ENCODE results near the gene PTMS.

PTMS gene

DNA sequence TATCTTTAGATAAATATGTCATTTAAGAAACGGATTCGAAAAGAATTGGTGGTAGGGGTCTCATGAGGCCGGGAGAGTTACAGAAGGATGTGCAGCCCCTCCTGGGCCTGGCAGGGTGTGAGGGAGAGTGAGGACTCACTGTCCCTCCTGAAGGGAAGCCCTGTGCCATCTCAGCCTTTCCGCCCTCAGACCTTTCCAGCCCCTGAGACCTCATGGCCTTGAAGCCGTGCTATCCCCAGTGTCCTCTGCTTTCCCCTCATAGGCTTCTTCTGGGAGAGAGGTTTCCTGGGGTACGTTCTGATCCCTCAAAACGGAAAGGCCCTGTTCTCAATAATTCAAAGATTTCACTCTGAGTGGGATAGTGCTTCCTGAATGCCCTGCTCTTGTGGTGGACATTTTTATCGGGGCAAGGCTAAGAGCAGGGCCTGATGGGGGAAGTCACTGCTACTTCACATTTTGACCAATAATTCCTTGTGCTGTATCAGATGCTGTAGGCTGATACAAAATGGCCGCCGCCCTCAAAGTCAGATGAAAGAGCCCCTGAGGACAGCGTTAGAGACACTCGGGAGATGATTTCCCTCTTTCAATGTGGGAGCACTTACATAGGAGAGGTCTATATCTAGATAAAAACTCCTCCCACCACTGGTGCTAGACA lies 24.5 kb downstream of the PTMS start:
- no peak for DNase-seq

DNA sequence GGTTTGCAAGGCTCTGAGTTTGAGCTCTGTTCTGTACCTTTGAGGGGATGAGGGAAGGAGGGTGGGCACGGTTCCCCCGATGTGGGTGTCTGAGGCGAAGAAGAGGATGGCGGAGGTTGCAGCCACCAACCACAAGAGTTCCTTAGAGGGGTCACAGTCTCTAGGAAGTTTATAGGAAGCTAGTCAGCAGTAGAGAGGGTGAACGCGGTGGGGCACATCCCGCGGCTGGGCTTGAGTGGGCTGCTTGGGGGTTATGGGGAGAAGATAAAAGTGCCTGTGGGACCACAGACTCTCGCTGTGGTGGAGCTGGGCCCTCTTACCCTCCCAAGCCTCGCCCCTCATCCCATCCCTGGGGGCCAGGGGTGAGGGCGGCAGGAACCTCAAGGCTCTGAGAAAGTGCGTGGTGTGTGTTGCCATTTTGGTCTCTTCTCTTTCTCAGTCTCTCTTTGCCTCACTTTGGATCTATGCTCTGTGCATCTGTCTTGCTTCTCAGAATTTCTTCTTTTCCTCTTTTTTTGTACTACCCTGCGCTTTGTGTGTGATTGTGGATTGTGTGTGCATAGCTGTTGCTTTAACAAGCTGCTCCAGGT lies 25.9 kb downstream of the PTMS start:
- no peak for DNase-seq

DNA sequence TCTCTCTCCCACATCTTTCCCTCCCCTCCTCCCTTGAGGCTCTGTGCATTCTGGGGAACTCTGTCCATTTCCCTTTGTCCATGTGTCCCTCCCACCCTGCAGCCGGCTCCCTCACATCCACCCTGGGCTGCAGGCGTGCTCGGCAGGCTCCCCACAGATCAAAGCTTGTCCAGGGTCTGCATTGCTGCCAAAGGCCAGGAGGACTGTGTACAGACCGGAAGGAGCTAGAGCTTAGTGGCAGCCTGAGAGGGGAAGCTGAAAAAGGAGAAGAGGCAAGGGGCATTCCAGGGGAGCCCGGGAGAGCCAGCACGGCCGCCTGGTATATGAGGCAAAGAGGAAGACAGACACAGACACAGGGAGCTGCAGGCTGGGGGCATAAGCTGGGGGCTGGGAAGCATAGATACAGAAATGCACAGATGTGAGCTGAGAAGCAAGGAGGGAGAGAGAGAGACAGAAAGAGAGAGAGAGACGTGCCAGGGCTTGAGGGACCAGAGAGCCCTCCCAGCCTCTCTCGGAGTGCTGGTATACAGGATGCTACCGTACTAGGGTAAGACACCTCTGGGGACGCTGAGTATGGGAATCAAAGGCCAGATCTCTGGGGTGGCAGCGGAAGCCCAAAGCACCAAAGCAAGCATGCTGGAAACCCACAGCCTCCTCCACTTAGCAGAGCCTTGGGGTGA lies 26.5 kb downstream of the PTMS start:
- DNase-seq, result no peak

DNA sequence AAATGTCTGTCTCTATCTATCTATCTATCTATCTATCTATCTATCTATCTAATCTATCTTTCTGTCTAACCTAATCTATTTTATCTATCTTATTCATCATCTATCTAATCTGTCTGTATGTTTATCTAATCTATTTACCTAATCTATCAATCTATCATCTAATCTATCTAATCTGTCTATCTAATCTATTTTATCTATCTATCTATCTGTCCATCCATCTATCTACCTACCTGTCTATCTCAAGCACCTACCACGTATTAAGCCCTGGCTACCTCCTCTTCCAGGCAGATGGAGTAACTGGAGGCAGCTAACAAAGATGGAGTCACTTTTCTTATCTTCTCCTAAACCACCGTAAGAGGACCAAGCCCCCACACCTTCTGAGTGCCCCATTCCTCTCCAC lies 28.9 kb downstream of the PTMS start:
- no peak for DNase-seq

DNA sequence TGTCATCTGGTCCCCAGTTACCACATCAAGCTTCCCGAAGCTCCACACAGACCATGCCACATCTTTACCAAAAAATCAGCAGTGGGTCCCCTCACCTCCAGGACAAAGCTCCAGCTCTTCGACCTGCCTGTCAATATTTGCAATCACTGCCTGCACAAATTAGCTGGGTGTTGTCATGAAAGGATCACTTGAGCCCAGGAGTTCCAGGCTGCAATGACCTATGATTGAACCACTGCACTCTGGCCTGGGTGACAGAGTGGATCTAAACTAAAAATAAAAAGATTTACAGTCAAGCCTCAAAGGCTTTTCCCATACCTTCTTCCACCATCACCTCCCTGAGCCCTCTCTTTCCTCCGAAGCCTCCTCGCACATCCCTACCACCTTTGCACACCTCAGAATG lies 30.4 kb downstream of the PTMS start:
- DNase-seq, result no peak

DNA sequence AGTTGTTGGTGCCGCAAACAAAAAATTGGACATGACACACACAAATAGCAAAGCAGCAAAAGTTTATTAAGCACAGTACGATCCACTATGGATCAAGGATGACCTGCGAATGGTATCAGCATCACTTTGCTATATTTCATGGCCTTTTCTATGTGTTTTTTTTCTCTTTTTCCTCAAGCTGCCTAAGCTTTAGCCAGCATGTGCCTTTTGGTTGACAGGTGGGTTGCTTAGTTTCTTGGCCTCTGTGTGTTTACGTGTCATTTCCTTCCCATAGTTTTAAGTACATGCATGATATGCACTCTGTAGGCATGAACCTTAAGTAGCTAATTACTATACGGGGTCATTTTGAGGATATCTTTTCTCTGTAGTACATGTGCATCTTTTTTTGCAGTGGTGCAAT lies 33.0 kb downstream of the PTMS start:
- no peak for DNase-seq

DNA sequence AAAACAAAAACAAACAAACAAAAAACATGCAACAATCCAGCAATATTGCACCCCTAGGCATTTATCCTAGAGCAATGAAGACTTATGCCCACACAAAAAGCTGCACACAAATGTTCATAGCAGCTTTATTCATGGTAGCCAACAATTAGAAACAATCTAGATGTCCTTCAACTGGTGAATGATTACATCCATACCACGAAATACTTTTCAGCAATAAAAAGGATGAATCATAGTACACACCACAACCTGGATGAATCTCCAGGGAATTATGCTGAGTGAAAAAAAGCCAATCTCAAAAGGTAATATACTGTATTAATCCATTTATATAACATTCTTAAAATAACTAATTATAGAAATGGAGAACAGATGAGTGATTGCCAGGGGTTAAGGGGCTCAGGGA lies 41.0 kb downstream of the PTMS start:
- DNase-seq, result no peak

DNA sequence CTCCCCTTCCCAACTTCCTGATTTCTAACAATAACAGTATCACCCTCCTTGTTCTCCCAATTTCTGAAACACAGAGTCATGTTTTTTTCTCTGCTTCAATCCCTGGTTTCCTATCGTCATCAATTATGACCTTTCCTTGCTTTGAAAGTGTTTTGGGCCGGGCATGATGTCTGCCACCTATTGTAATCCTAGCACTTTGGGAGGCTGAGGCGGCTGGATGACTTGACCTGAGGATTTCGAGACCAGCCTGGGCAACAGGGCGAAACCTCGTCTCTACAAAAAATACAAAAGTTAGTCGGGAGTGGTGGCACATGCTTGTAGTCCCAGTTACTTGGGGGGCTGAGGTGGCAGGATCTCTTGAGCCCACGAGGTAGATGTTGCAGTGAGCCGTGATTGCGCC lies 42.9 kb downstream of the PTMS start:
- no peak for DNase-seq

DNA sequence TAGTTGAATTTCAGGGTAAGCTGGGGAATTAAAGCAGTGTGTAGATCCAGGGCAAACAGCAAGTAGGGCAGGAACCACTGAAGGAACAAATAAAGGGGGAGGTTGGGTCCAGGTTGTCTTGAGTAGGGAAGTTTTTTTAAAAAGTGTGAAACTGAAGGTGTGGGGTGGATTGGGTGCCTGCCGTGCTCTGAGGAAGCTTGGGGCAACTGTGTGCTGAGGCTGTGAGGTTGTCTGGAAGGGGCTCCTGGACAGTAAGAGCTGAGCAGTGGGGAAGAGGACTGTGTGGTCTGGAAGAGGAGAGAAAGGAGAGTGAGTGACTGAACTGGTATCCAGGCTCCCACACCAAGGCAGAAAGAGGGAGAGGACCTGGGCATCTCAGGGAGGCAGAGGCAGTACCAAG lies 44.6 kb downstream of the PTMS start:
- DNase-seq, result no peak

DNA sequence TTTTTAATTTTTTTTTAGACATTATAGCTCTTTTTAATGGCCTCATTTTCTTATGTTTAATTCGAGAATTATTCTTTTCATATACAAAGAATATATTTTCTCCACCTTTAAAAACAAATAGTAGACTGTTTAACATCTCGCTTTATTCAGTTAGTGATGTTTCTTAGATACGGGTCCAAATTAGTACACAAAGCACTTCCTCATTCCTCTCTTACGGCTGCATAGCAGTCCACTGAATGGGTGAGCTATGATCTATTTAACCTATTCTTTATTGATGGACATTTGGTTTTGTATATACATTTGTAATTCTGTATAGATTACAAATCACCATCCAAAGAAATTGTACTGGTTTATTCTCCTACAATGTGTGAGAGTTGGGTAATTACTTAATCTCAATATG lies 47.2 kb downstream of the PTMS start:
- no peak for DNase-seq

DNA sequence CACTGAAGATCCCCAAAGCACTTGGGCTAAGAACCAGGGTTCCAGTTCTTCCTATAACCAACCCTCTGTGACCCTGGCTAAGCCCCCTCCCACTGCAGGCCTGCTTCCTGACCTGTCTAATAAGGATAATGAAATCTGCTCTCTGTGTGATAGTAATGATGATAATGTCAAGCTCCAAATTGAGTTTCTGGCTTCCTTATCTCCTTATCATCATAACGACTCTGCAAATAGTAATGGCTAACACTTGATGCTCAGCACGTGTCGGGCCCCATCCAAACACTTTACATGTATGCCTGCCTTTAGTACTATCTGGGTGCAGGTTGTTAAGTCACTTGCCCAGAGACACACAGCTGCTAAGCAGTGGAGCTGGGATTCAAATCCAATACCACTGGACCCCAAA lies 50.4 kb downstream of the PTMS start:
- DNase-seq, result no peak

DNA sequence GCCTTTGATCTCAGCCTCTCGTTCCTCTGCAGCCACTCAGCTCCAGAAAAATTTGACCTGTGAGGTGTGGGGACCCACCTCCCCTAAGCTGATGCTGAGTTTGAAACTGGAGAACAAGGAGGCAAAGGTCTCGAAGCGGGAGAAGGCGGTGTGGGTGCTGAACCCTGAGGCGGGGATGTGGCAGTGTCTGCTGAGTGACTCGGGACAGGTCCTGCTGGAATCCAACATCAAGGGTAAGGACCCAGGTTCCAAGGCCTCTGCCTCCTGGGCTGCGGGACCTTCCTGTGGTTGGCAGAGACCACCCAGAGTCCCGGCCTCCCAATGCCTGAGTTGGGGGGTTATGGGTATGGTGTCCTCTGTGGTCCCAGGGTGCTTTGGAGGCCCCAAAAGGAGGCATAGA lies 50.9 kb downstream of the PTMS start:
- no peak for DNase-seq

DNA sequence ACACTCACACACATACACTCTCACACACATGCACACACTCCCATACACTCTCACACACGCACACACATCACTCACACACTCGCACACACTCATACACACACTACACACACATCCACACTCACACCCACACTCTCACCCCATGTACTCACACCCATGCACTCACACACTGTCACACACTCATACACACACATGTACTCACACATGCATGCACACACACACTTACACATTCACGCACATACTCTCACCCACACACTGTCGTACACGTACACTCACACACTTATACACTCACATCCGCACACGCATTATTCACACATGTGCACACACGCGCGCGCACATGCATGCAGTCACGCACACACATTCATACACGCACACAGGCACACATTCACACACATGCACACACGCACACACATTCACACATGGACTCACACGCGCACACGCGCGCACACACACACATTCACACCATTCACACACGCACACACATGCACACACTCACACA lies 51.5 kb downstream of the PTMS start:
- DNase-seq, result no peak

DNA sequence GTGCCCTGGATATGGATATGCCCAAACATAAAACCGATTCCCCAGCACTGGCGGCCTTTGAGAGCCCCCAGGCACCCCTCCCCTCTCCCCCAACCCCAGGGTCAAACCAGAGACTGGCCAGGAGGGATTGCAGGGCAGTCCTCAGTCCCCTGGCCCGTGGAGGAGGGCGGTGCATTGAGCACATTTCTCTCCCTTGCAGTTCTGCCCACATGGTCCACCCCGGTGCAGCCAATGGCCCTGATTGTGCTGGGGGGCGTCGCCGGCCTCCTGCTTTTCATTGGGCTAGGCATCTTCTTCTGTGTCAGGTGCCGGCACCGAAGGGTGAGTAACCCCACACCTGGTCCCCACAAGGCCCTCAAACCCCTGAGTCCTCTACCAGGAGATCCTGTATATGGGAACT lies 52.1 kb downstream of the PTMS start:
- no peak for DNase-seq

DNA sequence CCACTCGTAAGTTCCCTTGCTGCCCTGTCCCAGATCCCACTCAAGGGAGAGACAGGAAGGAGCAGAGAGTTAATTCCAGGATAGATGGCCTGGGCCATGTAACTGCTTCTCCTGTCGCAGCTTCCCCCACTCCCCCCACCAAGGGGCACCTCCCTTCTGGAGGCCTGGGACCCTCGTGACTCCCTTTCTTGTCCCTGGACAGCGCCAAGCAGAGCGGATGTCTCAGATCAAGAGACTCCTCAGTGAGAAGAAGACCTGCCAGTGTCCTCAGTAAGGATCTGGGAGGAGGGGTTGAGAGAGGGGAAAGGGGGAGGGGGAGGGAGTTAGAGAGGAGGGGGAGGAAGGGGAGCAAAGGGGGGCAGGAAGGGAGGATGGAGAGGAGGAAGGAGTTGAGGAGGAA lies 52.5 kb downstream of the PTMS start:
- no peak for DNase-seq

DNA sequence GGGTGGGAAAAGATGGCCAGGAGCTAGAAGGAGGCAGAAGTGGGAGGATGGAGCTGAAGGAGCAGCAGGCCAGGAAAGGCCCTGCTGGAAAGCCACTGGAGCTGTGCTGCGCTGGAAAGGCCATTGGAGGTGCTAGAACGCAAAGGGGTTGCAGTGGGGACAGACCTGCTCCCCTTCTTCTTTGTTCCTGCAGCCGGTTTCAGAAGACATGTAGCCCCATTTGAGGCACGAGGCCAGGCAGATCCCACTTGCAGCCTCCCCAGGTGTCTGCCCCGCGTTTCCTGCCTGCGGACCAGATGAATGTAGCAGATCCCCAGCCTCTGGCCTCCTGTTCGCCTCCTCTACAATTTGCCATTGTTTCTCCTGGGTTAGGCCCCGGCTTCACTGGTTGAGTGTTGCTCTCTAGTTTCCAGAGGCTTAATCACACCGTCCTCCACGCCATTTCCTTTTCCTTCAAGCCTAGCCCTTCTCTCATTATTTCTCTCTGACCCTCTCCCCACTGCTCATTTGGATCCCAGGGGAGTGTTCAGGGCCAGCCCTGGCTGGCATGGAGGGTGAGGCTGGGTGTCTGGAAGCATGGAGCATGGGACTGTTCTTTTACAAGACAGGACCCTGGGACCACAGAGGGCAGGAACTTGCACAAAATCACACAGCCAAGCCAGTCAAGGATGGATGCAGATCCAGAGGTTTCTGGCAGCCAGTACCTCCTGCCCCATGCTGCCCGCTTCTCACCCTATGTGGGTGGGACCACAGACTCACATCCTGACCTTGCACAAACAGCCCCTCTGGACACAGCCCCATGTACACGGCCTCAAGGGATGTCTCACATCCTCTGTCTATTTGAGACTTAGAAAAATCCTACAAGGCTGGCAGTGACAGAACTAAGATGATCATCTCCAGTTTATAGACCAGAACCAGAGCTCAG lies 53.2 kb downstream of the PTMS start:
- DNase-seq, result no peak

DNA sequence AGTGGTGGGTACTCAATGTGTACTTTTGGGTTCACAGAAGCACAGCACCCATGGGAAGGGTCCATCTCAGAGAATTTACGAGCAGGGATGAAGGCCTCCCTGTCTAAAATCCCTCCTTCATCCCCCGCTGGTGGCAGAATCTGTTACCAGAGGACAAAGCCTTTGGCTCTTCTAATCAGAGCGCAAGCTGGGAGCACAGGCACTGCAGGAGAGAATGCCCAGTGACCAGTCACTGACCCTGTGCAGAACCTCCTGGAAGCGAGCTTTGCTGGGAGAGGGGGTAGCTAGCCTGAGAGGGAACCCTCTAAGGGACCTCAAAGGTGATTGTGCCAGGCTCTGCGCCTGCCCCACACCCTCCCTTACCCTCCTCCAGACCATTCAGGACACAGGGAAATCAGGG lies 54.0 kb downstream of the PTMS start:
- DNase-seq, result no peak
